HG03139 (cell line): ENCODE results near the gene AKAP6.
"Not testable (repeated sequence)": the region's sequence is repeated elsewhere in the genome, so short reads cannot be mapped to it uniquely, and the experiment has no call there.

Source experiments
- ATAC-seq: cut with Tn5 transposase; IDR thresholded peaks from one replicate; pipeline ENCODE4 v1.9.1; 2021; ENCODE audit not compliant: unreplicated experiment

Gene AKAP6

GRCh38 chr14:32571995-32572866 lies 243.1 kb downstream of the AKAP6 start:
- ATAC-seq: no peak

- no peak for ATAC-seq
Observed at GRCh38 chr14:32572867-32573150, 243.7 kb downstream of the AKAP6 start.

- ATAC-seq: no peak
Observed at GRCh38 chr14:32574269-32574668, 245.2 kb downstream of the AKAP6 start.

- peak; percentile 40 for ATAC-seq
Observed at GRCh38 chr14:32576088-32576795, 247.1 kb downstream of the AKAP6 start.

GRCh38 chr14:32576977-32577376 lies 247.9 kb downstream of the AKAP6 start:
- ATAC-seq: no peak

GRCh38 chr14:32578181-32578580 lies 249.1 kb downstream of the AKAP6 start:
- ATAC-seq: peak; percentile 74

GRCh38 chr14:32583427-32583826 lies 254.3 kb downstream of the AKAP6 start:
- ATAC-seq: not testable (repeated sequence)

- ATAC-seq: no peak
Observed at GRCh38 chr14:32584079-32584478, 255.0 kb downstream of the AKAP6 start.

GRCh38 chr14:32587461-32587860 lies 258.4 kb downstream of the AKAP6 start:
- ATAC-seq: no peak

GRCh38 chr14:32588448-32589320 lies 259.6 kb downstream of the AKAP6 start:
- no peak for ATAC-seq

- ATAC-seq: no peak
Observed at GRCh38 chr14:32590157-32590556, 261.1 kb downstream of the AKAP6 start.

- no peak for ATAC-seq
Observed at GRCh38 chr14:32593290-32593942, 264.3 kb downstream of the AKAP6 start.

- no peak for ATAC-seq
Observed at GRCh38 chr14:32594766-32595165, 265.7 kb downstream of the AKAP6 start.

- no peak for ATAC-seq
Observed at GRCh38 chr14:32595497-32595896, 266.4 kb downstream of the AKAP6 start.

GRCh38 chr14:32596390-32596789 lies 267.3 kb downstream of the AKAP6 start:
- no peak for ATAC-seq

GRCh38 chr14:32597771-32598170 lies 268.7 kb downstream of the AKAP6 start:
- ATAC-seq: no peak

- no peak for ATAC-seq
Observed at GRCh38 chr14:32601069-32601468, 272.0 kb downstream of the AKAP6 start.

GRCh38 chr14:32601906-32602305 lies 272.8 kb downstream of the AKAP6 start:
- no peak for ATAC-seq

- ATAC-seq: no peak
Observed at GRCh38 chr14:32602699-32603098, 273.6 kb downstream of the AKAP6 start.

GRCh38 chr14:32603992-32604565 lies 275.0 kb downstream of the AKAP6 start:
- no peak for ATAC-seq

- no peak for ATAC-seq
Observed at GRCh38 chr14:32606301-32606700, 277.2 kb downstream of the AKAP6 start.
